OCI-LY7 (cell line): Measurements from ENCODE around the gene DLG5. TPM values are rescaled to one million over a fixed set of nuclear protein-coding genes. Genes with fewer than 3 reads are reported as not detected.

Experiments used
- BruUV-seq: library from RNA; stranded (reverse); fragments of 400-500 nt; replicated peaks from 2 replicates; lab custom pipeline; 2021; lab: Mats Ljungman, UMichigan
- CTCF ChIA-PET: fragments of 300-600 bp; sonication (Branson Sonifier 250); formaldehyde crosslinking; loops from one replicate; lab custom pipeline; 2022; ENCODE audit warnings: antibody characterized with exemption; ENCODE audit not compliant: unreplicated experiment; lab: Charles Lee
- POLR2A ChIA-PET: fragments of 300-600 bp; sonication (Branson Sonifier 250); formaldehyde crosslinking; loops from one replicate; lab custom pipeline; 2022; ENCODE audit warnings: antibody characterized with exemption; lab: Charles Lee
- DNase-seq: peaks from one replicate; pipeline ENCODE4 v3.0.0-alpha.2; 2015; ENCODE audit warnings: low spot score
- H2AFZ ChIP-seq: fragments of 200-600 bp; sonication (generic), shearing (Covaris generic); 2 replicates; pipeline ENCODE4 v1.6.1; 2014; ENCODE audit warnings: mild to moderate bottlenecking, antibody characterized with exemption, low read length, moderate library complexity
- H3K27ac ChIP-seq: fragments of 200-600 bp; sonication (generic); 2 replicates; pipeline ENCODE4 v1.5.1; 2014; ENCODE audit warnings: mixed run types, low read depth, mild to moderate bottlenecking, moderate library complexity, low read length, inconsistent platforms; ENCODE audit not compliant: poor library complexity, severe bottlenecking
- H3K36me3 ChIP-seq: fragments of 200-600 bp; sonication (generic); 2 replicates; pipeline ENCODE4 v1.6.1; 2014; ENCODE audit warnings: mild to moderate bottlenecking, antibody characterized with exemption, low read length, moderate library complexity, mixed read lengths; ENCODE audit not compliant: insufficient read depth
- H3K4me1 ChIP-seq: fragments of 200-600 bp; sonication (generic); 2 replicates; pipeline ENCODE4 v1.5.1; 2014; ENCODE audit warnings: mild to moderate bottlenecking, low read length; ENCODE audit not compliant: insufficient read depth, poor library complexity, severe bottlenecking
- H3K4me2 ChIP-seq: fragments of 200-600 bp; sonication (generic); 2 replicates; pipeline ENCODE4 v1.6.1; 2014; ENCODE audit warnings: mild to moderate bottlenecking, low read length
- H3K4me3 ChIP-seq: fragments of 200-600 bp; sonication (generic); 2 replicates; pipeline ENCODE4 v1.5.1; 2014; ENCODE audit warnings: mild to moderate bottlenecking, low read depth, low read length; ENCODE audit not compliant: poor library complexity, severe bottlenecking
- H3K79me2 ChIP-seq: fragments of 200-600 bp; sonication (generic); 2 replicates; pipeline ENCODE4 v1.6.1; 2016; ENCODE audit warnings: low read depth, mild to moderate bottlenecking, low read length, moderate library complexity, mixed read lengths; ENCODE audit not compliant: insufficient read depth
- H3K9me2 ChIP-seq: fragments of 200-600 bp; sonication (generic); 2 replicates; pipeline ENCODE4 v1.6.1; 2016; ENCODE audit warnings: mild to moderate bottlenecking, low read length, mixed read lengths; ENCODE audit not compliant: insufficient read depth
- H3K9me3 ChIP-seq: fragments of 200-600 bp; sonication (generic); 2 replicates; pipeline ENCODE4 v1.6.1; 2014; ENCODE audit warnings: mild to moderate bottlenecking, mixed run types, low read length, mixed read lengths
- H4K20me1 ChIP-seq: fragments of 200-600 bp; sonication (generic); 2 replicates; pipeline ENCODE4 v1.6.1; 2014; ENCODE audit warnings: mild to moderate bottlenecking, antibody characterized with exemption, low read length, moderate library complexity, mixed read lengths; ENCODE audit not compliant: insufficient read depth
- CTCF ChIP-seq: fragments of 200-600 bp; sonication (generic); conservative IDR thresholded peaks from 2 replicates; pipeline ENCODE4 v1.5.1; 2014; ENCODE audit warnings: mild to moderate bottlenecking, antibody characterized with exemption, low read length, moderate library complexity, mixed read lengths
- EZH2phosphoT487 ChIP-seq: fragments of 200-600 bp; sonication (generic); IDR thresholded peaks from 2 replicates; pipeline ENCODE4 v1.6.1; 2018; ENCODE audit warnings: low read depth, borderline replicate concordance, mild to moderate bottlenecking, mixed run types, antibody characterized with exemption, low read length, moderate library complexity, mixed read lengths
- intact Hi-C: fragments of 100-400 bp; cut with micrococcal nuclease; formaldehyde crosslinking; loops from one replicate; pipeline ENCODE4 v1.10.0; 2022; ENCODE audit not compliant: unreplicated experiment
- total RNA-seq, 2 experiments: library from RNA; depleted of rRNA in 1 of 2; stranded (reverse); fragments of >200 nt in 1 of 2; shearing (Covaris generic) in 1 of 2; gene quantifications; 2 replicates each; pipeline ENCODE4 v1.2.3, GENCODE V29; 2014 to 2022

The DLG5 gene
- total RNA-seq, 2 experiments from 2014 or later: 0.27 TPM; not detected in 1

- no peak overlapping the region for H3K4me2 ChIP-seq
- intact Hi-C loops: no loop called here
- no peak for DNase-seq
- no peak overlapping the region for H3K4me3 ChIP-seq
- ChIA-PET CTCF (no interaction called here), POLR2A (interaction anchor here (0.8 kb wide), 1 partner anchor 57 kb away, joined by 5 read pairs; no protein-coding TSS in a partner anchor)
- H2AFZ ChIP-seq: no peak overlapping the region
- H3K27ac ChIP-seq: no peak overlapping the region
- no peak for TF ChIP-seq EZH2phosphoT487
- no peak for TF ChIP-seq CTCF
- H3K4me1 ChIP-seq: no peaks in the 10 kb centered on the region
- no peaks in the 10 kb centered on the region for H3K36me3 ChIP-seq
- no TSS peak for BruUV-seq
- no peaks in the 10 kb centered on the region for H3K9me3 ChIP-seq
- no peaks in the 10 kb centered on the region for H3K79me2 ChIP-seq
- no peaks in the 10 kb centered on the region for H3K9me2 ChIP-seq
- no peaks in the 10 kb centered on the region for H4K20me1 ChIP-seq
Measured at GRCh38 chr10:77770081-77770867, 156.3 kb downstream of the DLG5 start.

DNA sequence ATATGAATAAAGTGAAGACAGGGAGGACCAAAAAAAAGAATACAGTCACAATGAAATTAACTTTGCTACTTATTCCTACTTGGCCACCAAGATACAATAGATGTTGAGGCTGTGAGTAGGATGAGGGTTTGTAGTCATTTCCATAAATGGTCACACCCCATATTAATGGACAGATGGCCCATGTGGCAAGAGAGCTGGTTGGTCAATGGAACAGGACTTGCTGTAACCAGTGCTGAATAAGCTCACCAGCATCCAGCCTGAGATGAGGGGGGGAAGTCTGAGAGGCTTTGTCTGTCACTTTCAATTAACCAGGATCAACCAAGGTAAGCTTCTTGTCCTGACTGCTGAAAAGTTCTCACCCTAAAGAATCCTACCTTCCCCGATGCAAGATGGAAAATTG is 158.5 kb downstream of the DLG5 start:
- BruUV-seq: no TSS peak
- ChIA-PET POLR2A (no interaction called here), CTCF (no interaction called here)
- no peaks in the 10 kb centered on the region for H3K9me3 ChIP-seq
- H3K79me2 ChIP-seq: no peaks in the 10 kb centered on the region
- H3K9me2 ChIP-seq: no peaks in the 10 kb centered on the region
- H3K27ac ChIP-seq: no peak overlapping the region
- H2AFZ ChIP-seq: no peak overlapping the region
- no peaks in the 10 kb centered on the region for H3K4me1 ChIP-seq
- no peak overlapping the region for H3K4me2 ChIP-seq
- no peaks in the 10 kb centered on the region for H3K36me3 ChIP-seq
- DNase-seq: no peak
- TF ChIP-seq CTCF: no peak
- H3K4me3 ChIP-seq: no peak overlapping the region
- intact Hi-C loops: no loop called here
- no peaks in the 10 kb centered on the region for H4K20me1 ChIP-seq
